Erythroblast (primary cell): ENCODE data around the gene CROT.

Source experiments
- DNase-seq, 2 experiments: peaks; one replicate each; lab custom pipeline; 2025; lab: John Stamatoyannopoulos, UW
- GATA1 ChIP-seq: IDR thresholded peaks from 2 replicates; pipeline ENCODE4 v1.6.1; 2011; ENCODE audit warnings: low read depth, mild to moderate bottlenecking, control low read depth, low read length, moderate library complexity
- POLR2A ChIP-seq: IDR thresholded peaks from 2 replicates; pipeline ENCODE4 v1.6.1; 2011; ENCODE audit warnings: mild to moderate bottlenecking, low read length

CROT gene

GRCh38 chr7:87328281-87328680 is 17.2 kb upstream of the CROT start:
- DNase-seq: peak; percentile 54 to 68
- TF ChIP-seq GATA1 (no peak), POLR2A (no peak)

GRCh38 chr7:87330316-87330715 is 15.1 kb upstream of the CROT start:
- no peak for DNase-seq

GRCh38 chr7:87330942-87331341 is 14.5 kb upstream of the CROT start:
- TF ChIP-seq GATA1 (peak; percentile 13), POLR2A (no peak)
- DNase-seq: peak; percentile 20 to 77

More at GRCh38 chr7:87330316-87330715, 15.1 kb upstream of the CROT start:
- no peak for TF ChIP-seq POLR2A
- no peak for TF ChIP-seq GATA1

GRCh38 chr7:87331687-87332252 is 13.7 kb upstream of the CROT start:
- DNase-seq: no peak
- TF ChIP-seq POLR2A: no peak
- no peak for TF ChIP-seq GATA1

GRCh38 chr7:87332321-87332720 is 13.1 kb upstream of the CROT start:
- DNase-seq: no peak
- no peak for TF ChIP-seq GATA1
- no peak for TF ChIP-seq POLR2A

- DNase-seq: no peak
- TF ChIP-seq POLR2A: no peak
- no peak for TF ChIP-seq GATA1
Observed at GRCh38 chr7:87336136-87336535, 9.3 kb upstream of the CROT start.

GRCh38 chr7:87337331-87337730 is 8.1 kb upstream of the CROT start:
- no peak for TF ChIP-seq POLR2A
- TF ChIP-seq GATA1: no peak
- DNase-seq: no peak

- TF ChIP-seq POLR2A: no peak
- no peak for TF ChIP-seq GATA1
- no peak for DNase-seq
Observed at GRCh38 chr7:87339373-87339897, 6.0 kb upstream of the CROT start.

GRCh38 chr7:87341441-87341840 is 4.0 kb upstream of the CROT start:
- DNase-seq: no peak
- no peak for TF ChIP-seq POLR2A
- TF ChIP-seq GATA1: no peak

- TF ChIP-seq POLR2A: no peak
- TF ChIP-seq GATA1: no peak
- no peak for DNase-seq
Observed at GRCh38 chr7:87342231-87342630, 3.2 kb upstream of the CROT start.

GRCh38 chr7:87344446-87344845 is 1.0 kb upstream of the CROT start:
- TF ChIP-seq GATA1 (no peak), POLR2A (no peak)
- DNase-seq: no peak

- no peak for DNase-seq
- no peak for TF ChIP-seq GATA1
- TF ChIP-seq POLR2A: no peak
Observed at GRCh38 chr7:87345962-87346371, 503 bp downstream of the CROT start.

- no peak for TF ChIP-seq GATA1
- no peak for TF ChIP-seq POLR2A
Observed at GRCh38 chr7:87347207-87347606, 1.7 kb downstream of the CROT start.

GRCh38 chr7:87347664-87348063 is 2.2 kb downstream of the CROT start:
- no peak for DNase-seq
- TF ChIP-seq GATA1 (no peak), POLR2A (no peak)

More at GRCh38 chr7:87347207-87347606, 1.7 kb downstream of the CROT start:
- no peak for DNase-seq

GRCh38 chr7:87354749-87355148 is 9.3 kb downstream of the CROT start:
- DNase-seq: peak; percentile 56 to 62
- TF ChIP-seq POLR2A (no peak), GATA1 (no peak)
